ENCODE measurements around the gene ELOVL7. TPM values are rescaled to one million over a fixed set of nuclear protein-coding genes. Genes with fewer than 3 reads are reported as not detected.
A peak's percentile ranks its signal among the peaks of the same experiment; 100 is the strongest.

Gene ELOVL7
- polyA plus RNA-seq, 2 of the 4 experiments (the other 2 are of a cell fraction) = 8.3 to 12.3 TPM

- no peak for FAIRE-seq
- H3K4me3 ChIP-seq = no peak overlapping the region
- 93% methylated on average over 1 of the region's 1 CpG for WGBS (ENCODE audit: missing lambda C conversion rate)
- POLR2A ChIA-PET = no interaction called here
- no peak for TF ChIP-seq EHF (CRISPR knock-in tag; IDR thresholded peaks at IDR 0.05)
- H3K9me3 ChIP-seq = 0 out of 3 replicates have a peak, but pooled peaks cover 3% of the 10 kb centered on the region
- no peak for DNase-seq (ENCODE audit: low read depth in 1 of 2, low spot score in 1 of 2)
- H3K4me1 ChIP-seq = no peaks in the 10 kb centered on the region
- no peak overlapping the region for H3K27ac ChIP-seq
- CTCF ChIA-PET = no interaction called here
- ATAC-seq = no peak
- no peak overlapping the region for H3K4me2 ChIP-seq
These were observed 43.0 kb upstream of the ELOVL7 start for GRCh38 chr5:60887096-60887495.

- no peak for DNase-seq (ENCODE audit: low read depth in 1 of 2, low spot score in 1 of 2)
- TF ChIP-seq NFE2L2 (conservative IDR thresholded peaks at IDR 0.05; ENCODE audit: low read length) = no peak
- no peak for TF ChIP-seq MAFK (IDR thresholded peaks at IDR 0.05; ENCODE audit: partially characterized antibody)
- no peak for TF ChIP-seq EHF (CRISPR knock-in tag; IDR thresholded peaks at IDR 0.05)
- no peak for TF ChIP-seq FOXS1 (CRISPR knock-in tag; IDR thresholded peaks at IDR 0.05)
- TF ChIP-seq RNF2 (IDR thresholded peaks at IDR 0.05; ENCODE audit: borderline replicate concordance, low read depth) = no peak
- TF ChIP-seq GATA3 (IDR thresholded peaks at IDR 0.05; ENCODE audit: borderline replicate concordance) = no peak
- TF ChIP-seq RARB (CRISPR knock-in tag; IDR thresholded peaks at IDR 0.05) = no peak
- TF ChIP-seq CBX8 (IDR thresholded peaks at IDR 0.05) = no peak
- no peak for TF ChIP-seq KDM5A (IDR thresholded peaks at IDR 0.05)
- TF ChIP-seq HDAC2 (IDR thresholded peaks at IDR 0.05) = no peak
- no peak for TF ChIP-seq HES2 (IDR thresholded peaks at IDR 0.05)
- no peak for TF ChIP-seq HOXB5 (CRISPR knock-in tag; IDR thresholded peaks at IDR 0.05)
- no peak for TF ChIP-seq POLR2A (IDR thresholded peaks at IDR 0.05; ENCODE audit: low read length)
- TF ChIP-seq MYC (IDR thresholded peaks at IDR 0.05; ENCODE audit: borderline replicate concordance, low read length) = no peak
- TF ChIP-seq ZFP36 (IDR thresholded peaks at IDR 0.05; ENCODE audit: borderline replicate concordance, partially characterized antibody) = no peak
- no peak for TF ChIP-seq NR3C1 (IDR thresholded peaks at IDR 0.05)
- TF ChIP-seq, protein P1, sequence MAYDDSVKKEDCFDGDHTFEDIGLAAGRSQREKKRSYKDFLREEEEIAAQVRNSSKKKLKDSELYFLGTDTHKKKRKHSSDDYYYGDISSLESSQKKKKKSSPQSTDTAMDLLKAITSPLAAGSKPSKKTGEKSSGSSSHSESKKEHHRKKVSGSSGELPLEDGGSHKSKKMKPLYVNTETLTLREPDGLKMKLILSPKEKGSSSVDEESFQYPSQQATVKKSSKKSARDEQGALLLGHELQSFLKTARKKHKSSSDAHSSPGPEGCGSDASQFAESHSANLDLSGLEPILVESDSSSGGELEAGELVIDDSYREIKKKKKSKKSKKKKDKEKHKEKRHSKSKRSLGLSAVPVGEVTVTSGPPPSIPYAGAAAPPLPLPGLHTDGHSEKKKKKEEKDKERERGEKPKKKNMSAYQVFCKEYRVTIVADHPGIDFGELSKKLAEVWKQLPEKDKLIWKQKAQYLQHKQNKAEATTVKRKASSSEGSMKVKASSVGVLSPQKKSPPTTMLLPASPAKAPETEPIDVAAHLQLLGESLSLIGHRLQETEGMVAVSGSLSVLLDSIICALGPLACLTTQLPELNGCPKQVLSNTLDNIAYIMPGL (CRISPR knock-in tag; IDR thresholded peaks at IDR 0.05; ENCODE audit: borderline replicate concordance) = no peak
- no peak for TF ChIP-seq ZC3H11A (IDR thresholded peaks at IDR 0.05)
- no peak for TF ChIP-seq CHD2 (IDR thresholded peaks at IDR 0.05; ENCODE audit: low read length, partially characterized antibody)
- no peak overlapping the region for H3K4me3 ChIP-seq
- FAIRE-seq = no peak
- CTCF ChIA-PET = no interaction called here
- H3K4me2 ChIP-seq = no peak overlapping the region
- no peak overlapping the region for H3K27ac ChIP-seq
- 71% methylated on average over 5 of the region's 5 CpGs for WGBS (ENCODE audit: missing lambda C conversion rate)
- POLR2A ChIA-PET = no interaction called here
- no peaks in the 10 kb centered on the region for H3K4me1 ChIP-seq
- 0 out of 3 replicates have a peak, but pooled peaks cover 6% of the 10 kb centered on the region for H3K9me3 ChIP-seq
- no peak for ATAC-seq
These were observed 42.1 kb upstream of the ELOVL7 start for GRCh38 chr5:60886158-60886557.

- H3K9me3 ChIP-seq = 0 out of 3 replicates have a peak, but pooled peaks cover 6% of the 10 kb centered on the region
- ATAC-seq (peak in 1 of 2 experiments; percentile 64; a peak in 2 of 6 replicates), DNase-seq (ENCODE audit: low read depth in 1 of 2, low spot score in 1 of 2) (peak; percentile 31 to 36), FAIRE-seq (peak; percentile 94)
- no peak for TF ChIP-seq BHLHE40 (IDR thresholded peaks at IDR 0.05; ENCODE audit: low read depth, low read length)
- no peak for TF ChIP-seq KDM5A (IDR thresholded peaks at IDR 0.05)
- TF ChIP-seq SMC3 (IDR thresholded peaks at IDR 0.05) = peak; percentile 52
- peak; percentile 57; the same call in 2 of the 3 replicates for TF ChIP-seq CTCF (IDR thresholded peaks at IDR 0.05)
- TF ChIP-seq RAD21 (conservative IDR thresholded peaks at IDR 0.05 in 1 of 2, IDR thresholded peaks at IDR 0.05 in 1 of 2) = peak; percentile 58 to 72
- no peak for TF ChIP-seq POLR2AphosphoS2 (conservative IDR thresholded peaks at IDR 0.05; ENCODE audit: low read length)
- TF ChIP-seq RCOR1 (IDR thresholded peaks at IDR 0.05; ENCODE audit: low read depth, low read length) = no peak
- H3K4me2 ChIP-seq = no peak overlapping the region
- ChIA-PET CTCF (no interaction called here), POLR2A (no interaction called here)
- no peaks in the 10 kb centered on the region for H3K4me1 ChIP-seq
- H3K4me3 ChIP-seq = no peak overlapping the region
- no peak overlapping the region for H3K27ac ChIP-seq
These were observed 39.2 kb upstream of the ELOVL7 start for GRCh38 chr5:60883229-60883628.

Measured in A549 (cell line).